OCI-LY3 (cell line): ENCODE results near the gene KCNF1.

Experiments
- CTCF ChIP-seq: fragments of 200-600, 300-600 bp; sonication (generic); IDR thresholded peaks from 2 replicates; pipeline ENCODE4 v1.5.1; 2014; ENCODE audit warnings: antibody characterized with exemption, low read length, low read depth
- EZH2phosphoT487 ChIP-seq: fragments of 200-600 bp; shearing (Covaris generic); IDR thresholded peaks from 2 replicates; pipeline ENCODE4 v1.6.1; 2018; ENCODE audit warnings: antibody characterized with exemption, mixed run types, low read depth

- TF ChIP-seq CTCF: no peak
- TF ChIP-seq EZH2phosphoT487: no peak
These were observed 5.9 kb upstream of the KCNF1 start for GRCh38 chr2:10905862-10906143.
